ENCODE measurements around the gene OR2AJ1. TPM values are rescaled to one million over a fixed set of nuclear protein-coding genes. Genes with fewer than 3 reads are reported as not detected.

Gene OR2AJ1
- total and polyA plus RNA-seq, 8 donors = not detected

GRCh38 chr1:247904122-247904521, 20.6 kb upstream of the OR2AJ1 start:
- H3K9me3 ChIP-seq = peaks cover 0 to 1% of the 10 kb centered on the region in 2 donors
- H3K4me1 ChIP-seq = no peaks in the 10 kb centered on the region
- no peaks in the 10 kb centered on the region for H3K27me3 ChIP-seq
- no peak overlapping the region for H3K4me3 ChIP-seq
- H3K27ac ChIP-seq = no peak overlapping the region
- intact Hi-C loops (cut with DNase I) = no loop called here
- ATAC-seq = no peak
- DNase-seq = no peak
- no peaks in the 10 kb centered on the region for H3K36me3 ChIP-seq
- TF ChIP-seq CTCF (IDR thresholded peaks at IDR 0.05) = no peak

- DNase-seq = no peak
- no peaks in the 10 kb centered on the region for H3K27me3 ChIP-seq
- H3K36me3 ChIP-seq = no peaks in the 10 kb centered on the region
- no peak overlapping the region for H3K4me3 ChIP-seq
- H3K4me1 ChIP-seq = no peaks in the 10 kb centered on the region
- no peaks in the 10 kb centered on the region for H3K9me3 ChIP-seq
- no peak overlapping the region for H3K27ac ChIP-seq
- TF ChIP-seq CTCF (IDR thresholded peaks at IDR 0.05) = no peak
- ATAC-seq = no peak
- intact Hi-C loops (cut with DNase I) = no loop called here
These were observed 19.5 kb upstream of the OR2AJ1 start for GRCh38 chr1:247905181-247905580.

GRCh38 chr1:247905910-247906503, 18.7 kb upstream of the OR2AJ1 start:
- intact Hi-C loops (cut with DNase I) = no loop called here
- Histone ChIP-seq H3K9me3 (no peaks in the 10 kb centered on the region), H3K36me3 (no peaks in the 10 kb centered on the region), H3K27me3 (no peaks in the 10 kb centered on the region), H3K4me3 (peak overlapping the region in 1 of 2 donors; percentile 40), H3K4me1 (no peaks in the 10 kb centered on the region), H3K27ac (peak overlapping the region in 1 of 2 donors; percentile 18)
- ATAC-seq (no peak), DNase-seq (no peak)
- TF ChIP-seq CTCF (IDR thresholded peaks at IDR 0.05) = no peak

DNA sequence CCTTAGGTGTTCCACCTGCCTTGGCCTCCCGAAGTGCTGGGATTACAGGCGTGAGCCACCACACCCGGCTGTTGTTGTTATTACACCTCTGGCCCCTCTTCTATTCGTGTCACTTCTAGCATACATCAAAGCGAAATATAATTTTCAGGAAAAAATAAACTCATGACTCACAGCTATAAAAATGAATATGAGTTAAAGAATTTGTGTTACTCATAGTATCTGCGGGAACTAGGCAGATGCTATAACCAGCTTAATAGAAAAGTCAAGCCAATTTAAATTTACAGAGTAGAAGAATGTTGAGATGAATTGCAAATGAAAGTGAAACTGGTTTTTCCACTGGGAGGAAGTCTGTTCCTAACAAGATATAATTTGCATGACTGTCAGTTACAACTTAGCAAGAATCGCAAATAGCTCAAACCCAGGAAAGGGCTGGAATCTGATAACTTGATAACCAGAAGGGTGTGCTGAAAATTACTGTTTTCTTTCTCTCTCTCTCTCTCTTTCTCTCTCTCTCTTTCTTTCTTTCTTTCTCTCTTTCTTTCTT, 18.1 kb upstream of the OR2AJ1 start:
- H3K27me3 ChIP-seq = no peaks in the 10 kb centered on the region
- ATAC-seq (peak; percentile 47), DNase-seq (no peak)
- peak overlapping the region in 1 of 2 donors; percentile 18 for H3K27ac ChIP-seq
- peak overlapping the region in 1 of 2 donors; percentile 40 for H3K4me3 ChIP-seq
- H3K9me3 ChIP-seq = no peaks in the 10 kb centered on the region
- H3K4me1 ChIP-seq = no peaks in the 10 kb centered on the region
- TF ChIP-seq CTCF (IDR thresholded peaks at IDR 0.05) = no peak
- no peaks in the 10 kb centered on the region for H3K36me3 ChIP-seq
- intact Hi-C loops (cut with DNase I) = no loop called here

GRCh38 chr1:247908766-247909165, 15.9 kb upstream of the OR2AJ1 start:
- no peak overlapping the region for H3K4me3 ChIP-seq
- no peaks in the 10 kb centered on the region for H3K36me3 ChIP-seq

More at GRCh38 chr1:247908766-247909165, 15.9 kb upstream of the OR2AJ1 start:
- Histone ChIP-seq H3K4me1 (no peaks in the 10 kb centered on the region), H3K27ac (no peak overlapping the region), H3K9me3 (no peaks in the 10 kb centered on the region), H3K27me3 (no peaks in the 10 kb centered on the region)
- no peak for ATAC-seq
- TF ChIP-seq CTCF (IDR thresholded peaks at IDR 0.05) = no peak
- DNase-seq = no peak
- intact Hi-C loops (cut with DNase I) = no loop called here

Measured in left lung (tissue), 10 donors.